HEK293 (cell line): ENCODE data around the gene TTBK1.

Source experiments
- CTCF ChIA-PET: fragments of 350-600 bp; formaldehyde crosslinking; extraction: SDS; loops from one replicate; lab custom pipeline; 2021; ENCODE audit warnings: antibody characterized with exemption; lab: Yijun Ruan, JAX
- POLR2A ChIA-PET: fragments of 300-600 bp; formaldehyde crosslinking; extraction: SDS; loops from one replicate; lab custom pipeline; 2020; ENCODE audit warnings: antibody characterized with exemption, inconsistent platforms; lab: Yijun Ruan, JAX
- H3K27ac ChIP-seq: fragments of 200-500 bp; sonication (Bioruptor generic); 2 replicates; pipeline ENCODE4 v1.5.1; 2014; ENCODE audit warnings: low read depth, low read length, control low read depth, inconsistent platforms; ENCODE audit errors: extremely low read depth
- H3K36me3 ChIP-seq, 2 experiments: fragments of 200-500 bp in 1 of 2; sonication (Bioruptor generic) in 1 of 2; 1 replicate in 1 of 2; 2 replicates in 1 of 2; pipeline ENCODE4 v1.5.1; 2014 to 2017; ENCODE audit warnings: inconsistent platforms in 2 of 2, low read length in 2 of 2; ENCODE audit not compliant: control insufficient read depth in 2 of 2, insufficient read depth in 1 of 2
- H3K4me1 ChIP-seq: fragments of 200-500 bp; sonication (Bioruptor generic); 2 replicates; pipeline ENCODE4 v1.5.1; 2014; ENCODE audit warnings: mild to moderate bottlenecking, low read length, inconsistent platforms; ENCODE audit not compliant: control insufficient read depth, insufficient read depth
- H3K4me3 ChIP-seq: 2 replicates; pipeline ENCODE4 v1.5.1; 2011; ENCODE audit warnings: low read depth, mild to moderate bottlenecking, control low read depth, low read length, moderate library complexity
- H3K9me3 ChIP-seq: fragments of 200-500 bp; sonication (Bioruptor generic); 2 replicates; pipeline ENCODE4 v1.5.1; 2014; ENCODE audit warnings: low read depth, low read length, inconsistent platforms; ENCODE audit not compliant: control insufficient read depth, insufficient read depth
- EGR2 ChIP-seq: fragments of 450-650 bp; formaldehyde crosslinking; IDR thresholded peaks from 2 replicates; pipeline ENCODE4 v1.5.1; 2016; ENCODE audit warnings: low read depth, missing biosample characterization, missing genetic modification characterization
- INSM2 ChIP-seq: fragments of 450-650 bp; formaldehyde crosslinking; IDR thresholded peaks from 2 replicates; pipeline ENCODE4 v1.5.1; 2016; ENCODE audit warnings: missing biosample characterization, missing genetic modification characterization
- PRDM6 ChIP-seq: fragments of 450-650 bp; formaldehyde crosslinking; IDR thresholded peaks from 2 replicates; pipeline ENCODE4 v1.5.1; 2017; ENCODE audit warnings: missing biosample characterization, missing genetic modification characterization
- RBAK ChIP-seq: fragments of 450-650 bp; formaldehyde crosslinking; IDR thresholded peaks from 2 replicates; pipeline ENCODE4 v1.5.1; 2016; ENCODE audit warnings: missing biosample characterization, missing genetic modification characterization
- SCRT1 ChIP-seq: fragments of 450-650 bp; formaldehyde crosslinking; IDR thresholded peaks from 2 replicates; pipeline ENCODE4 v1.5.1; 2016; ENCODE audit warnings: missing biosample characterization, missing genetic modification characterization, borderline replicate concordance
- SP7 ChIP-seq: fragments of 450-650 bp; formaldehyde crosslinking; IDR thresholded peaks from 2 replicates; pipeline ENCODE4 v1.5.1; 2016; ENCODE audit warnings: missing biosample characterization, missing genetic modification characterization
- TSHZ1 ChIP-seq: fragments of 450-650 bp; formaldehyde crosslinking; IDR thresholded peaks from 2 replicates; pipeline ENCODE4 v1.5.1; 2016; ENCODE audit warnings: missing biosample characterization, missing genetic modification characterization, borderline replicate concordance
- ZBTB20 ChIP-seq: fragments of 450-650 bp; formaldehyde crosslinking; IDR thresholded peaks from 2 replicates; pipeline ENCODE4 v1.5.1; 2016; ENCODE audit warnings: missing biosample characterization, missing genetic modification characterization
- ZBTB6 ChIP-seq: fragments of 450-650 bp; formaldehyde crosslinking; IDR thresholded peaks from 2 replicates; pipeline ENCODE4 v1.5.1; 2017; ENCODE audit warnings: missing biosample characterization, missing genetic modification characterization
- ZEB2 ChIP-seq: fragments of 450-650 bp; formaldehyde crosslinking; IDR thresholded peaks from 2 replicates; pipeline ENCODE4 v1.5.1; 2016; ENCODE audit warnings: missing biosample characterization, missing genetic modification characterization
- ZFP37 ChIP-seq: fragments of 450-650 bp; formaldehyde crosslinking; IDR thresholded peaks from 2 replicates; pipeline ENCODE4 v1.5.1; 2016; ENCODE audit warnings: missing biosample characterization, missing genetic modification characterization
- ZNF132 ChIP-seq: fragments of 450-650 bp; formaldehyde crosslinking; IDR thresholded peaks from 2 replicates; pipeline ENCODE4 v1.5.1; 2017; ENCODE audit warnings: missing biosample characterization, missing genetic modification characterization, borderline replicate concordance
- ZNF155 ChIP-seq: fragments of 450-650 bp; formaldehyde crosslinking; IDR thresholded peaks from 2 replicates; pipeline ENCODE4 v1.5.1; 2016; ENCODE audit warnings: missing biosample characterization, missing genetic modification characterization
- ZNF157 ChIP-seq: fragments of 450-650 bp; formaldehyde crosslinking; IDR thresholded peaks from 2 replicates; pipeline ENCODE4 v1.5.1; 2016; ENCODE audit warnings: missing biosample characterization, missing genetic modification characterization
- ZNF174 ChIP-seq: fragments of 450-650 bp; formaldehyde crosslinking; IDR thresholded peaks from 2 replicates; pipeline ENCODE4 v1.5.0; 2017; ENCODE audit warnings: missing biosample characterization, mild to moderate bottlenecking, missing genetic modification characterization
- ZNF23 ChIP-seq: fragments of 450-650 bp; formaldehyde crosslinking; IDR thresholded peaks from 2 replicates; pipeline ENCODE4 v1.5.1; 2016; ENCODE audit warnings: missing biosample characterization, missing genetic modification characterization, borderline replicate concordance
- ZNF366 ChIP-seq: fragments of 450-650 bp; formaldehyde crosslinking; conservative IDR thresholded peaks from 2 replicates; pipeline ENCODE4 v1.5.1; 2016; ENCODE audit warnings: missing biosample characterization, missing genetic modification characterization
- ZNF580 ChIP-seq: fragments of 450-650 bp; formaldehyde crosslinking; IDR thresholded peaks from 2 replicates; pipeline ENCODE4 v1.5.1; 2016; ENCODE audit warnings: missing biosample characterization, missing genetic modification characterization
- ZNF629 ChIP-seq: fragments of 450-650 bp; formaldehyde crosslinking; IDR thresholded peaks from 2 replicates; pipeline ENCODE4 v1.5.1; 2017; ENCODE audit warnings: missing biosample characterization, missing genetic modification characterization
- ZNF677 ChIP-seq: fragments of 450-650 bp; IDR thresholded peaks from 2 replicates; pipeline ENCODE4 v1.5.0; 2018; ENCODE audit warnings: missing biosample characterization, mild to moderate bottlenecking, missing genetic modification characterization, moderate library complexity

The TTBK1 gene

GRCh38 chr6:43242908-43243663, at the start of gene TTBK1:
Gene TTBK1, plus strand, starts transcription at chr6:43243481. Its CDS starts 3,180 bp downstream, at chr6:43246661.
- H3K4me3 ChIP-seq = no peak within 1 kb of the TSS
- POLR2A ChIA-PET = no interaction called here

GRCh38 chr6:43193929-43194328, 49.4 kb upstream of the TTBK1 start:
- POLR2A ChIA-PET = interaction anchor here (0.8 to 0.9 kb wide), 2 partner anchors 24 to 118 kb away, joined by 3 read pairs; partner anchors contain the start of gene PTK7
- CTCF ChIA-PET = interaction anchor here (0.6 kb wide), 1 partner anchor 197 kb away, joined by 8 read pairs; no protein-coding TSS in a partner anchor
- TF ChIP-seq ZBTB6 (tag by site-specific recombination) = no peak
- H3K4me3 ChIP-seq = no peak overlapping the region
- H3K36me3 ChIP-seq = peaks cover 12 to 18% of the 10 kb centered on the region in 2 experiments; a peak in 2 of 3 replicates
- H3K27ac ChIP-seq = no peak overlapping the region
- H3K9me3 ChIP-seq = no peaks in the 10 kb centered on the region
- no peaks in the 10 kb centered on the region for H3K4me1 ChIP-seq

More at GRCh38 chr6:43242908-43243663, at the start of gene TTBK1:
- Histone ChIP-seq H3K9me3 (no peaks in the 10 kb centered on the region), H3K27ac (no peak within 1 kb of the TSS), H3K4me1 (peaks cover 6% of the 10 kb centered on the region; the same call in 1 of the 2 replicates), H3K36me3 (no peaks in the 10 kb centered on the region)
- TF ChIP-seq ZNF366 (0 out of 2 replicates have a peak, but pooled peaks have one; percentile 21), ZNF629 (tag by site-specific recombination) (peak; percentile 39), ZNF677 (no peak), EGR2 (tag by site-specific recombination) (peak; percentile 62)
- CTCF ChIA-PET = interaction anchor here (0.9 to 1.7 kb wide), 2 partner anchors 11 to 14 kb away, joined by 3 to 8 read pairs; partner anchors contain the start of gene DNPH1

GRCh38 chr6:43196337-43196736, 46.9 kb upstream of the TTBK1 start:
- TF ChIP-seq ZNF132 (tag by site-specific recombination) (no peak), TSHZ1 (tag by site-specific recombination) (no peak), ZNF155 (tag by site-specific recombination) (no peak), ZNF174 (tag by site-specific recombination) (no peak), ZFP37 (no peak), SCRT1 (tag by site-specific recombination) (no peak), ZNF23 (tag by site-specific recombination) (no peak), ZEB2 (tag by site-specific recombination) (no peak), SP7 (no peak), ZNF157 (tag by site-specific recombination) (no peak), INSM2 (tag by site-specific recombination) (no peak), ZNF580 (tag by site-specific recombination) (no peak), PRDM6 (tag by site-specific recombination) (no peak), RBAK (tag by site-specific recombination) (no peak), ZBTB20 (tag by site-specific recombination) (no peak)
- Histone ChIP-seq H3K9me3 (no peaks in the 10 kb centered on the region), H3K27ac (no peak overlapping the region), H3K4me1 (no peaks in the 10 kb centered on the region), H3K4me3 (no peak overlapping the region), H3K36me3 (peaks cover 12 to 27% of the 10 kb centered on the region in 2 experiments; a peak in 2 of 3 replicates)
- ChIA-PET POLR2A (no interaction called here), CTCF (interaction anchor here (0.7 to 0.9 kb wide), 3 partner anchors 32 to 53 kb away, joined by 3 to 5 read pairs (median 4); no protein-coding TSS in a partner anchor)
